Measurements from ENCODE around the gene ZNF416. TPM values are rescaled to one million over a fixed set of nuclear protein-coding genes. Genes with fewer than 3 reads are reported as not detected.

The ZNF416 gene
- total and polyA plus RNA-seq, 2 experiments from 2014 or later: 4.3 to 11.9 TPM

DNA sequence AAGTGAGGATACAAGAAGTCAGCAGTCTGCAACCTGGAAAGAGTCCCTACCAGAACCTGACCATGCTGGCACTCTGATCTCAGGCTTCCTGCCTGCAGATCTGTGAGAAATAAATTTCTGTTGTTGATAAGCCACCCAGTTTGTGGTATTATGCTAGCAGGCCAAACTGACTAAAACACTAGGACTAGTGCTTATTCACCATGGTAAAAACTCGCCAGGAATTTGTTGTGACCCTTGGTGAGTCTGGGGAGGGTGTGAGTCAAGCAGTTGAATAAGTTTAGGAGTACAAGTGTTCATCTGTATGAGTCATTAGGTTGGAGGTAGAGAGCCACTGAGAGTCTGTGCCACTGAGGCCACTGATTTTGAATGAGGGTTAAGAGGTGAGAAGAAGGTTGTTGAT, 8.8 kb upstream of the ZNF416 start (continued):
- TF ChIP-seq, protein P1, sequence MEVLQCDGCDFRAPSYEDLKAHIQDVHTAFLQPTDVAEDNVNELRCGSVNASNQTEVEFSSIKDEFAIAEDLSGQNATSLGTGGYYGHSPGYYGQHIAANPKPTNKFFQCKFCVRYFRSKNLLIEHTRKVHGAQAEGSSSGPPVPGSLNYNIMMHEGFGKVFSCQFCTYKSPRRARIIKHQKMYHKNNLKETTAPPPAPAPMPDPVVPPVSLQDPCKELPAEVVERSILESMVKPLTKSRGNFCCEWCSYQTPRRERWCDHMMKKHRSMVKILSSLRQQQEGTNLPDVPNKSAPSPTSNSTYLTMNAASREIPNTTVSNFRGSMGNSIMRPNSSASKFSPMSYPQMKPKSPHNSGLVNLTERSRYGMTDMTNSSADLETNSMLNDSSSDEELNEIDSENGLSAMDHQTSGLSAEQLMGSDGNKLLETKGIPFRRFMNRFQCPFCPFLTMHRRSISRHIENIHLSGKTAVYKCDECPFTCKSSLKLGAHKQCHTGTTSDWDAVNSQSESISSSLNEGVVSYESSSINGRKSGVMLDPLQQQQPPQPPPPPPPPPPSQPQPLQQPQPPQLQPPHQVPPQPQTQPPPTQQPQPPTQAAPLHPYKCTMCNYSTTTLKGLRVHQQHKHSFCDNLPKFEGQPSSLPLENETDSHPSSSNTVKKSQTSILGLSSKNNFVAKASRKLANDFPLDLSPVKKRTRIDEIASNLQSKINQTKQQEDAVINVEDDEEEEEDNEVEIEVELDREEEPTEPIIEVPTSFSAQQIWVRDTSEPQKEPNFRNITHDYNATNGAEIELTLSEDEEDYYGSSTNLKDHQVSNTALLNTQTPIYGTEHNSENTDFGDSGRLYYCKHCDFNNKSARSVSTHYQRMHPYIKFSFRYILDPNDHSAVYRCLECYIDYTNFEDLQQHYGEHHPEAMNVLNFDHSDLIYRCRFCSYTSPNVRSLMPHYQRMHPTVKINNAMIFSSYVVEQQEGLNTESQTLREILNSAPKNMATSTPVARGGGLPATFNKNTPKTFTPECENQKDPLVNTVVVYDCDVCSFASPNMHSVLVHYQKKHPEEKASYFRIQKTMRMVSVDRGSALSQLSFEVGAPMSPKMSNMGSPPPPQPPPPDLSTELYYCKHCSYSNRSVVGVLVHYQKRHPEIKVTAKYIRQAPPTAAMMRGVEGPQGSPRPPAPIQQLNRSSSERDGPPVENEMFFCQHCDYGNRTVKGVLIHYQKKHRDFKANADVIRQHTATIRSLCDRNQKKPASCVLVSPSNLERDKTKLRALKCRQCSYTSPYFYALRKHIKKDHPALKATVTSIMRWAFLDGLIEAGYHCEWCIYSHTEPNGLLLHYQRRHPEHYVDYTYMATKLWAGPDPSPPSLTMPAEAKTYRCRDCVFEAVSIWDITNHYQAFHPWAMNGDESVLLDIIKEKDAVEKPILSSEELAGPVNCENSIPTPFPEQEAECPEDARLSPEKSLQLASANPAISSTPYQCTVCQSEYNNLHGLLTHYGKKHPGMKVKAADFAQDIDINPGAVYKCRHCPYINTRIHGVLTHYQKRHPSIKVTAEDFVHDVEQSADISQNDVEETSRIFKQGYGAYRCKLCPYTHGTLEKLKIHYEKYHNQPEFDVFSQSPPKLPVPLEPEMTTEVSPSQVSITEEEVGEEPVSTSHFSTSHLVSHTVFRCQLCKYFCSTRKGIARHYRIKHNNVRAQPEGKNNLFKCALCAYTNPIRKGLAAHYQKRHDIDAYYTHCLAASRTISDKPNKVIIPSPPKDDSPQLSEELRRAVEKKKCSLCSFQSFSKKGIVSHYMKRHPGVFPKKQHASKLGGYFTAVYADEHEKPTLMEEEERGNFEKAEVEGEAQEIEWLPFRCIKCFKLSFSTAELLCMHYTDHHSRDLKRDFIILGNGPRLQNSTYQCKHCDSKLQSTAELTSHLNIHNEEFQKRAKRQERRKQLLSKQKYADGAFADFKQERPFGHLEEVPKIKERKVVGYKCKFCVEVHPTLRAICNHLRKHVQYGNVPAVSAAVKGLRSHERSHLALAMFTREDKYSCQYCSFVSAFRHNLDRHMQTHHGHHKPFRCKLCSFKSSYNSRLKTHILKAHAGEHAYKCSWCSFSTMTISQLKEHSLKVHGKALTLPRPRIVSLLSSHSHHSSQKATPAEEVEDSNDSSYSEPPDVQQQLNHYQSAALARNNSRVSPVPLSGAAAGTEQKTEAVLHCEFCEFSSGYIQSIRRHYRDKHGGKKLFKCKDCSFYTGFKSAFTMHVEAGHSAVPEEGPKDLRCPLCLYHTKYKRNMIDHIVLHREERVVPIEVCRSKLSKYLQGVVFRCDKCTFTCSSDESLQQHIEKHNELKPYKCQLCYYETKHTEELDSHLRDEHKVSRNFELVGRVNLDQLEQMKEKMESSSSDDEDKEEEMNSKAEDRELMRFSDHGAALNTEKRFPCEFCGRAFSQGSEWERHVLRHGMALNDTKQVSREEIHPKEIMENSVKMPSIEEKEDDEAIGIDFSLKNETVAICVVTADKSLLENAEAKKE (CRISPR knock-in tag; IDR thresholded peaks at IDR 0.05): no peak
- TF ChIP-seq NANOG (IDR thresholded peaks at IDR 0.05; ENCODE audit: borderline replicate concordance): no peak
- TF ChIP-seq, protein P2, sequence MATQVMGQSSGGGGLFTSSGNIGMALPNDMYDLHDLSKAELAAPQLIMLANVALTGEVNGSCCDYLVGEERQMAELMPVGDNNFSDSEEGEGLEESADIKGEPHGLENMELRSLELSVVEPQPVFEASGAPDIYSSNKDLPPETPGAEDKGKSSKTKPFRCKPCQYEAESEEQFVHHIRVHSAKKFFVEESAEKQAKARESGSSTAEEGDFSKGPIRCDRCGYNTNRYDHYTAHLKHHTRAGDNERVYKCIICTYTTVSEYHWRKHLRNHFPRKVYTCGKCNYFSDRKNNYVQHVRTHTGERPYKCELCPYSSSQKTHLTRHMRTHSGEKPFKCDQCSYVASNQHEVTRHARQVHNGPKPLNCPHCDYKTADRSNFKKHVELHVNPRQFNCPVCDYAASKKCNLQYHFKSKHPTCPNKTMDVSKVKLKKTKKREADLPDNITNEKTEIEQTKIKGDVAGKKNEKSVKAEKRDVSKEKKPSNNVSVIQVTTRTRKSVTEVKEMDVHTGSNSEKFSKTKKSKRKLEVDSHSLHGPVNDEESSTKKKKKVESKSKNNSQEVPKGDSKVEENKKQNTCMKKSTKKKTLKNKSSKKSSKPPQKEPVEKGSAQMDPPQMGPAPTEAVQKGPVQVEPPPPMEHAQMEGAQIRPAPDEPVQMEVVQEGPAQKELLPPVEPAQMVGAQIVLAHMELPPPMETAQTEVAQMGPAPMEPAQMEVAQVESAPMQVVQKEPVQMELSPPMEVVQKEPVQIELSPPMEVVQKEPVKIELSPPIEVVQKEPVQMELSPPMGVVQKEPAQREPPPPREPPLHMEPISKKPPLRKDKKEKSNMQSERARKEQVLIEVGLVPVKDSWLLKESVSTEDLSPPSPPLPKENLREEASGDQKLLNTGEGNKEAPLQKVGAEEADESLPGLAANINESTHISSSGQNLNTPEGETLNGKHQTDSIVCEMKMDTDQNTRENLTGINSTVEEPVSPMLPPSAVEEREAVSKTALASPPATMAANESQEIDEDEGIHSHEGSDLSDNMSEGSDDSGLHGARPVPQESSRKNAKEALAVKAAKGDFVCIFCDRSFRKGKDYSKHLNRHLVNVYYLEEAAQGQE (IDR thresholded peaks at IDR 0.05; ENCODE audit: unreplicated experiment): no peak
- TF ChIP-seq, protein P3, sequence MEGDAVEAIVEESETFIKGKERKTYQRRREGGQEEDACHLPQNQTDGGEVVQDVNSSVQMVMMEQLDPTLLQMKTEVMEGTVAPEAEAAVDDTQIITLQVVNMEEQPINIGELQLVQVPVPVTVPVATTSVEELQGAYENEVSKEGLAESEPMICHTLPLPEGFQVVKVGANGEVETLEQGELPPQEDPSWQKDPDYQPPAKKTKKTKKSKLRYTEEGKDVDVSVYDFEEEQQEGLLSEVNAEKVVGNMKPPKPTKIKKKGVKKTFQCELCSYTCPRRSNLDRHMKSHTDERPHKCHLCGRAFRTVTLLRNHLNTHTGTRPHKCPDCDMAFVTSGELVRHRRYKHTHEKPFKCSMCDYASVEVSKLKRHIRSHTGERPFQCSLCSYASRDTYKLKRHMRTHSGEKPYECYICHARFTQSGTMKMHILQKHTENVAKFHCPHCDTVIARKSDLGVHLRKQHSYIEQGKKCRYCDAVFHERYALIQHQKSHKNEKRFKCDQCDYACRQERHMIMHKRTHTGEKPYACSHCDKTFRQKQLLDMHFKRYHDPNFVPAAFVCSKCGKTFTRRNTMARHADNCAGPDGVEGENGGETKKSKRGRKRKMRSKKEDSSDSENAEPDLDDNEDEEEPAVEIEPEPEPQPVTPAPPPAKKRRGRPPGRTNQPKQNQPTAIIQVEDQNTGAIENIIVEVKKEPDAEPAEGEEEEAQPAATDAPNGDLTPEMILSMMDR (conservative IDR thresholded peaks at IDR 0.05; ENCODE audit: low read depth in 2 of 2): no peak
